MG63 (cell line): Measurements from ENCODE around the gene PROB1. TPM values are rescaled to one million over a fixed set of nuclear protein-coding genes. Genes with fewer than 3 reads are reported as not detected.
"Not testable (repeated sequence)": the region's sequence is repeated elsewhere in the genome, so short reads cannot be mapped to it uniquely, and the experiment has no call there.

Experiments
- DNase-seq: peaks from one replicate; pipeline ENCODE4 v3.0.0-alpha.2; 2020
- H3K27me3 ChIP-seq: fragments of 250-450 bp; sonication (Bioruptor Pico); 2 replicates; pipeline ENCODE4 v1.5.1; 2020; ENCODE audit warnings: mild to moderate bottlenecking, moderate library complexity
- H3K36me3 ChIP-seq: fragments of 250-450 bp; sonication (Bioruptor Pico); 2 replicates; pipeline ENCODE4 v1.5.1; 2020; ENCODE audit warnings: mild to moderate bottlenecking, moderate library complexity
- H3K4me3 ChIP-seq: fragments of 250-450 bp; sonication (Bioruptor Pico); 2 replicates; pipeline ENCODE4 v1.5.1; 2020; ENCODE audit warnings: mild to moderate bottlenecking, moderate library complexity
- H3K9me3 ChIP-seq: fragments of 250-450 bp; sonication (Bioruptor Pico); 2 replicates; pipeline ENCODE4 v1.5.1; 2020; ENCODE audit warnings: mild to moderate bottlenecking, moderate library complexity
- total RNA-seq: library from RNA; depleted of rRNA; stranded (reverse); fragments of >200 nt; shearing (Covaris generic); gene quantifications from 2 replicates; pipeline ENCODE4 v1.2.3, GENCODE V29; 2014; ENCODE audit warnings: low replicate concordance

Gene PROB1
- total RNA-seq, 1 experiment from 2014 or later: 0.13 TPM

GRCh38 chr5:139386956-139387355 lies 7.9 kb downstream of the PROB1 start:
- not testable (repeated sequence) for H3K4me3 ChIP-seq, H3K9me3 ChIP-seq, H3K27me3 ChIP-seq, H3K36me3 ChIP-seq, DNase-seq

GRCh38 chr5:139386050-139386438 lies 8.9 kb downstream of the PROB1 start:
- Histone ChIP-seq H3K27me3 (no peaks in the 10 kb centered on the region), H3K4me3 (no peak overlapping the region), H3K36me3 (no peaks in the 10 kb centered on the region), H3K9me3 (no peaks in the 10 kb centered on the region)
- no peak for DNase-seq

GRCh38 chr5:139385061-139386049 lies 9.5 kb downstream of the PROB1 start:
- Histone ChIP-seq H3K4me3 (no peak overlapping the region), H3K9me3 (no peaks in the 10 kb centered on the region), H3K27me3 (no peaks in the 10 kb centered on the region), H3K36me3 (no peaks in the 10 kb centered on the region)
- DNase-seq: no peak

GRCh38 chr5:139384591-139385051 lies 10.3 kb downstream of the PROB1 start:
- Histone ChIP-seq H3K9me3 (no peaks in the 10 kb centered on the region), H3K36me3 (no peaks in the 10 kb centered on the region), H3K27me3 (no peaks in the 10 kb centered on the region), H3K4me3 (no peak overlapping the region)
- no peak for DNase-seq

GRCh38 chr5:139383993-139384590 lies 10.8 kb downstream of the PROB1 start:
- H3K4me3 ChIP-seq: no peak overlapping the region
- H3K27me3 ChIP-seq: no peaks in the 10 kb centered on the region
- no peaks in the 10 kb centered on the region for H3K9me3 ChIP-seq
- DNase-seq: no peak
- no peaks in the 10 kb centered on the region for H3K36me3 ChIP-seq

GRCh38 chr5:139383275-139383992 lies 11.5 kb downstream of the PROB1 start, which contains the start of gene SLC23A1:
TSS of gene SLC23A1 (minus strand) at chr5:139383297. CDS start at chr5:139383253, 44 bp downstream.
- H3K27me3 ChIP-seq: no peaks in the 10 kb centered on the region
- H3K36me3 ChIP-seq: no peaks in the 10 kb centered on the region
- DNase-seq: no peak
- no peak within 1 kb of the TSS for H3K4me3 ChIP-seq
- no peaks in the 10 kb centered on the region for H3K9me3 ChIP-seq

GRCh38 chr5:139382807-139383206 lies 12.1 kb downstream of the PROB1 start:
- H3K27me3 ChIP-seq: no peaks in the 10 kb centered on the region
- H3K36me3 ChIP-seq: peaks cover 3% of the 10 kb centered on the region
- DNase-seq: no peak
- no peak overlapping the region for H3K4me3 ChIP-seq
- no peaks in the 10 kb centered on the region for H3K9me3 ChIP-seq

GRCh38 chr5:139381837-139382761 lies 12.8 kb downstream of the PROB1 start:
- Histone ChIP-seq H3K4me3 (no peak overlapping the region), H3K36me3 (peaks cover 10% of the 10 kb centered on the region), H3K9me3 (no peaks in the 10 kb centered on the region), H3K27me3 (no peaks in the 10 kb centered on the region)
- no peak for DNase-seq

GRCh38 chr5:139379626-139380449 lies 15.1 kb downstream of the PROB1 start:
- DNase-seq: no peak
- H3K27me3 ChIP-seq: no peaks in the 10 kb centered on the region
- H3K4me3 ChIP-seq: no peak overlapping the region
- H3K9me3 ChIP-seq: no peaks in the 10 kb centered on the region
- H3K36me3 ChIP-seq: peaks cover 18% of the 10 kb centered on the region

- DNase-seq: no peak
- no peak overlapping the region for H3K4me3 ChIP-seq
- no peaks in the 10 kb centered on the region for H3K27me3 ChIP-seq
- H3K36me3 ChIP-seq: peaks cover 24% of the 10 kb centered on the region
- H3K9me3 ChIP-seq: no peaks in the 10 kb centered on the region
Measured at GRCh38 chr5:139378941-139379361, 16.0 kb downstream of the PROB1 start.

- Histone ChIP-seq H3K9me3 (no peaks in the 10 kb centered on the region), H3K27me3 (no peaks in the 10 kb centered on the region), H3K4me3 (no peak overlapping the region), H3K36me3 (peaks cover 27% of the 10 kb centered on the region)
- no peak for DNase-seq
Measured at GRCh38 chr5:139378101-139378825, 16.6 kb downstream of the PROB1 start.

GRCh38 chr5:139377226-139377625 lies 17.7 kb downstream of the PROB1 start:
- DNase-seq: no peak
- Histone ChIP-seq H3K27me3 (no peaks in the 10 kb centered on the region), H3K9me3 (no peaks in the 10 kb centered on the region), H3K36me3 (peaks cover 37% of the 10 kb centered on the region), H3K4me3 (no peak overlapping the region)

- Histone ChIP-seq H3K27me3 (no peaks in the 10 kb centered on the region), H3K36me3 (peaks cover 44% of the 10 kb centered on the region), H3K4me3 (no peak overlapping the region), H3K9me3 (no peaks in the 10 kb centered on the region)
- no peak for DNase-seq
Measured at GRCh38 chr5:139376364-139376763, 18.5 kb downstream of the PROB1 start.

GRCh38 chr5:139374909-139375308 lies 20.0 kb downstream of the PROB1 start:
- Histone ChIP-seq H3K4me3 (no peak overlapping the region), H3K27me3 (no peaks in the 10 kb centered on the region), H3K9me3 (no peaks in the 10 kb centered on the region), H3K36me3 (peaks cover 54% of the 10 kb centered on the region)
- DNase-seq: no peak
